IMR-90 (cell line): ENCODE data around the gene MFSD6L. TPM values are rescaled to one million over a fixed set of nuclear protein-coding genes. Genes with fewer than 3 reads are reported as not detected.

Source experiments
- ATAC-seq: fragments of 200-7000 bp; cut with Tn5 transposase; 2 replicates; pipeline ENCODE4 v1.9.1; 2020; ENCODE audit warnings: low read depth, mild to moderate bottlenecking, moderate library complexity
- BruUV-seq: library from RNA; stranded (reverse); fragments of 400-500 nt; replicated peaks from 2 replicates; lab custom pipeline; 2021; lab: Mats Ljungman, UMichigan
- CTCF ChIA-PET: fragments of 300-600 bp; formaldehyde crosslinking; extraction: SDS; loops from one replicate; lab custom pipeline; 2021; ENCODE audit warnings: antibody characterized with exemption; lab: Yijun Ruan, JAX
- POLR2A ChIA-PET: fragments of 300-600 bp; sonication (Branson Sonifier 250); formaldehyde crosslinking; loops from one replicate; lab custom pipeline; 2022; ENCODE audit warnings: antibody characterized with exemption; ENCODE audit not compliant: unreplicated experiment; lab: Charles Lee
- DNase-seq: peaks from one replicate; pipeline ENCODE4 v3.0.0; 2013
- H2AFZ ChIP-seq: replicated peaks from 2 replicates; pipeline ENCODE3; 2013; ENCODE audit warnings: low read length, mild to moderate bottlenecking; ENCODE audit not compliant: poor library complexity
- H2AK5ac ChIP-seq: 2 replicates; pipeline ENCODE4 v1.6.1; 2013; ENCODE audit warnings: low read depth, low read length, inconsistent platforms
- H2AK9ac ChIP-seq: replicated peaks from 2 replicates; pipeline ENCODE3; 2013; ENCODE audit warnings: mild to moderate bottlenecking, low read depth, low read length, moderate library complexity; ENCODE audit not compliant: poor library complexity
- H2BK120ac ChIP-seq: 2 replicates; pipeline ENCODE4 v1.6.1; 2013; ENCODE audit warnings: low read depth, low read length, inconsistent platforms
- H2BK15ac ChIP-seq: 3 replicates; pipeline ENCODE4 v1.6.1; 2013; ENCODE audit warnings: low read depth, low read length, inconsistent platforms
- H2BK20ac ChIP-seq: 2 replicates; pipeline ENCODE4 v1.6.1; 2013; ENCODE audit warnings: low read depth, mild to moderate bottlenecking, inconsistent platforms, low read length, moderate library complexity
- H2BK5ac ChIP-seq: 2 replicates; pipeline ENCODE4 v1.6.1; 2013; ENCODE audit warnings: mild to moderate bottlenecking, low read depth, low read length, inconsistent platforms; ENCODE audit not compliant: poor library complexity, severe bottlenecking
- H3K14ac ChIP-seq: replicated peaks from 2 replicates; pipeline ENCODE4 v1.6.1; 2013; ENCODE audit warnings: low read depth, low read length, inconsistent platforms
- H3K18ac ChIP-seq: 2 replicates; pipeline ENCODE4 v1.6.1; 2013; ENCODE audit warnings: low read depth, low read length, control low read depth
- H3K23ac ChIP-seq: 2 replicates; pipeline ENCODE4 v1.6.1; 2013; ENCODE audit warnings: low read depth, low read length, inconsistent platforms
- H3K27ac ChIP-seq: 2 replicates; pipeline ENCODE4 v1.5.1; 2013; ENCODE audit warnings: mild to moderate bottlenecking, control low read depth, low read length; ENCODE audit not compliant: insufficient read depth
- H3K27me3 ChIP-seq: 2 replicates; pipeline ENCODE4 v1.6.1; 2013; ENCODE audit warnings: low read length; ENCODE audit not compliant: control insufficient read depth, insufficient read depth
- H3K36me3 ChIP-seq: 2 replicates; pipeline ENCODE4 v1.6.1; 2013; ENCODE audit warnings: low read length, mixed read lengths; ENCODE audit not compliant: control insufficient read depth, insufficient read depth
- H3K4ac ChIP-seq: 2 replicates; pipeline ENCODE4 v1.6.1; 2013; ENCODE audit warnings: low read depth, low read length, inconsistent platforms
- H3K4me1 ChIP-seq: 2 replicates; pipeline ENCODE4 v1.6.1; 2013; ENCODE audit warnings: low read length, mixed read lengths; ENCODE audit not compliant: control insufficient read depth, insufficient read depth
- H3K4me2 ChIP-seq: 2 replicates; pipeline ENCODE4 v1.6.1; 2013; ENCODE audit warnings: low read depth, mild to moderate bottlenecking, control low read depth, low read length, moderate library complexity
- H3K4me3 ChIP-seq: 2 replicates; pipeline ENCODE4 v1.5.1; 2013; ENCODE audit warnings: low read depth, mild to moderate bottlenecking, control low read depth, low read length, moderate library complexity; ENCODE audit not compliant: insufficient read depth
- H3K56ac ChIP-seq: 2 replicates; pipeline ENCODE4 v1.6.1; 2013; ENCODE audit warnings: low read length, inconsistent platforms; ENCODE audit not compliant: insufficient read depth; ENCODE audit errors: extremely low read depth
- H3K79me1 ChIP-seq, 2 experiments: 2 replicates each; pipeline ENCODE4 v1.6.1; 2013; ENCODE audit warnings: low read length in 2 of 2, inconsistent platforms in 1 of 2, low read depth in 1 of 2
- H3K9ac ChIP-seq: 2 replicates; pipeline ENCODE4 v1.6.1; 2013; ENCODE audit warnings: low read depth, low read length, control low read depth
- H3K9me1 ChIP-seq: 2 replicates; pipeline ENCODE4 v1.6.1; 2013; ENCODE audit warnings: low read length, inconsistent platforms; ENCODE audit not compliant: insufficient read depth
- H3K9me3 ChIP-seq: 2 replicates; pipeline ENCODE4 v1.6.1; 2013; ENCODE audit warnings: low read length; ENCODE audit not compliant: control insufficient read depth, insufficient read depth
- H4K20me1 ChIP-seq: 2 replicates; pipeline ENCODE4 v1.6.1; 2013; ENCODE audit warnings: low read length, inconsistent platforms; ENCODE audit not compliant: insufficient read depth
- H4K5ac ChIP-seq: 2 replicates; pipeline ENCODE4 v1.6.1; 2013; ENCODE audit warnings: mild to moderate bottlenecking, low read depth, low read length, control low read depth
- H4K8ac ChIP-seq, 2 experiments: 2 replicates each; pipeline ENCODE4 v1.6.1; 2013; ENCODE audit warnings: low read depth in 2 of 2, low read length in 2 of 2, control low read depth in 1 of 2, inconsistent platforms in 1 of 2
- H4K91ac ChIP-seq: 2 replicates; pipeline ENCODE4 v1.6.1; 2013; ENCODE audit warnings: low read depth, low read length, inconsistent platforms; ENCODE audit not compliant: insufficient read depth
- BHLHE40 ChIP-seq: fragments of 150-350 bp; IDR thresholded peaks from 2 replicates; pipeline ENCODE4 v1.6.1; 2016; ENCODE audit warnings: mild to moderate bottlenecking, low read depth, low read length
- CEBPB ChIP-seq: IDR thresholded peaks from 2 replicates; pipeline ENCODE4 v1.6.1; 2012; ENCODE audit warnings: low read depth, low read length, improper control_type of control experiment
- CHD1 ChIP-seq: IDR thresholded peaks from 2 replicates; pipeline ENCODE4 v1.6.1; 2012; ENCODE audit warnings: low read depth, low read length, improper control_type of control experiment
- FOS ChIP-seq: fragments of 150-350 bp; IDR thresholded peaks from 2 replicates; pipeline ENCODE4 v1.6.1; 2016; ENCODE audit warnings: low read depth, low read length
- MAFK ChIP-seq: IDR thresholded peaks from 2 replicates; pipeline ENCODE4 v1.6.1; 2012; ENCODE audit warnings: low read depth, low read length, improper control_type of control experiment
- MAZ ChIP-seq: IDR thresholded peaks from 2 replicates; pipeline ENCODE4 v1.6.1; 2012; ENCODE audit warnings: low read depth, mild to moderate bottlenecking, low read length, improper control_type of control experiment, moderate library complexity, borderline replicate concordance
- MXI1 ChIP-seq: IDR thresholded peaks from 2 replicates; pipeline ENCODE4 v1.6.1; 2012; ENCODE audit warnings: low read depth, mild to moderate bottlenecking, low read length, moderate library complexity, borderline replicate concordance
- NFE2L2 ChIP-seq: fragments of 150-350 bp; IDR thresholded peaks from 2 replicates; pipeline ENCODE4 v1.6.1; 2016; ENCODE audit warnings: low read depth, mild to moderate bottlenecking, low read length
- POLR2A ChIP-seq: IDR thresholded peaks from 2 replicates; pipeline ENCODE4 v1.6.1; 2012; ENCODE audit warnings: mild to moderate bottlenecking, low read depth, low read length
- RAD21 ChIP-seq: IDR thresholded peaks from 2 replicates; pipeline ENCODE4 v1.6.1; 2012; ENCODE audit warnings: low read length, improper control_type of control experiment
- RCOR1 ChIP-seq: IDR thresholded peaks from 2 replicates; pipeline ENCODE4 v1.6.1; 2012; ENCODE audit warnings: mild to moderate bottlenecking, low read length, improper control_type of control experiment; ENCODE audit not compliant: insufficient replicate concordance
- RFX5 ChIP-seq: IDR thresholded peaks from 2 replicates; pipeline ENCODE4 v1.8.0; 2012; ENCODE audit warnings: low read depth, mild to moderate bottlenecking, low read length, moderate library complexity
- SMC3 ChIP-seq: fragments of 150-350 bp; IDR thresholded peaks from 2 replicates; pipeline ENCODE4 v1.6.1; 2016; ENCODE audit warnings: low read depth, mild to moderate bottlenecking, antibody characterized with exemption, low read length, moderate library complexity
- WGBS, 2 experiments: methylation state at CpG; one replicate each; pipeline versions ENCODE4 v1.1.5 to v1.1.7; 2013; ENCODE audit warnings: missing lambda C conversion rate in 2 of 2; ENCODE audit not compliant: insufficient read length in 1 of 2; ENCODE audit errors: extremely low coverage in 2 of 2; 5-methylcytosine and 5-hydroxymethylcytosine counted together
- dilution Hi-C: fragments of 300-500 bp; cut with HindIII; formaldehyde crosslinking; loops from one replicate; pipeline ENCODE4 v1.14.3; 2018; ENCODE audit warnings: low sequenced_read_pairs; ENCODE audit not compliant: unreplicated experiment
- in situ Hi-C: fragments of 300-500 bp; cut with MboI; formaldehyde crosslinking; loops from 3 replicates; pipeline ENCODE4 v1.14.3; 2019; ENCODE audit warnings: low sequenced_read_pairs, inconsistent platforms, mixed read lengths
- intact Hi-C: fragments of 100-400 bp; cut with micrococcal nuclease; formaldehyde crosslinking; loops from 2 replicates; pipeline ENCODE4 v1.10.0; 2022
- polyA plus RNA-seq, 3 experiments: library from polyadenylated mRNA; depleted of rRNA; stranded (reverse); fragments of >200 nt; gene quantifications; 2 replicates each; pipeline ENCODE4 v1.2.3, GENCODE V29; 2012; ENCODE audit warnings: low replicate concordance in 1 of 3
- total RNA-seq: library from RNA; depleted of rRNA; stranded (reverse); fragments of >200 nt; gene quantifications from 2 replicates; pipeline ENCODE4 v1.2.3, GENCODE V29; 2012
- TF ChIP-seq, protein P1 (sequence below): fragments of 150-350 bp; IDR thresholded peaks from 2 replicates; pipeline ENCODE4 v1.6.1; 2017; ENCODE audit warnings: mild to moderate bottlenecking, antibody characterized with exemption, low read length, low read depth
- TF ChIP-seq, protein P2 (sequence below): fragments of 150-350 bp; IDR thresholded peaks from 2 replicates; pipeline ENCODE4 v1.6.1; 2016; ENCODE audit warnings: low read depth, mild to moderate bottlenecking, low read length, moderate library complexity, borderline replicate concordance
- TF ChIP-seq, protein P3 (sequence below): conservative IDR thresholded peaks from 2 replicates; pipeline ENCODE4 v1.5.1; 2012; ENCODE audit warnings: mild to moderate bottlenecking, low read depth, low read length, improper control_type of control experiment

The MFSD6L gene
- total and polyA plus RNA-seq, 2 of the 4 experiments (the other 2 are of a cell fraction), result not detected

DNA sequence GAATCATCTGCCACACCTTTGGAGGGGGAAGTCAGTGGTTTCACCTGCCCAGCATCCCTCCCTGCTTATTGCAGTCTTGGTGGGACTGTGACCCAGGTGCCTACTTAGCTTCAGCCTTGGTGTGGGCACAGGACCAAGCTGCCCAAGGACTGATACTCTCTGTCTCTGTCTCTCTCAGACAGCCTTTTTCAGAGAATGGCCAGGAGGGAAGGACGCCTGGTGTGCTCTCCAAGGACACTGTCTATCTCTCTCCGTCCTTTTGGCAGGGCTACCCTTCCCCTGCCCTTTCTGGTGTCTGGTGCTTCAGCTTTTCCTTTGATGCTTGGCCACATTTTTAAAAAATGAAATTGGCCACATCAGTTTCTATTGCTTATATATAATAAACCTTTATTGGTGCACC, 48.7 kb upstream of the MFSD6L start:
- Histone ChIP-seq H2BK5ac (no peak overlapping the region), H4K20me1 (no peaks in the 10 kb centered on the region), H2AK5ac (no peak overlapping the region), H2AFZ (peak overlapping the region; percentile 32), H3K9ac (no peak overlapping the region), H2BK120ac (no peak overlapping the region), H3K18ac (no peak overlapping the region), H4K91ac (no peak overlapping the region), H3K79me1 (no peaks in the 10 kb centered on the region), H2AK9ac (no peak overlapping the region), H3K4me3 (no peak overlapping the region), H4K5ac (no peak overlapping the region), H4K8ac (no peak overlapping the region), H2BK15ac (no peak overlapping the region), H3K23ac (no peak overlapping the region), H3K36me3 (no peaks in the 10 kb centered on the region), H3K14ac (no peak overlapping the region), H3K9me1 (no peaks in the 10 kb centered on the region), H3K4me1 (no peaks in the 10 kb centered on the region), H3K4me2 (no peak overlapping the region), H3K27me3 (no peaks in the 10 kb centered on the region), H3K4ac (no peak overlapping the region), H2BK20ac (no peak overlapping the region), H3K9me3 (no peaks in the 10 kb centered on the region), H3K27ac (no peak overlapping the region), H3K56ac (no peak overlapping the region)
- ChIA-PET POLR2A (no interaction called here), CTCF (no interaction called here)
- intact Hi-C loops, result no loop called here
- in situ Hi-C loops, result no loop called here
- BruUV-seq, result no TSS peak
- WGBS, 2 experiments, result no CpG with 5 or more reads among the region's 2 CpGs
- ATAC-seq (no peak), DNase-seq (no peak)
- dilution Hi-C loops, result no loop called here
- TF ChIP-seq, protein P1, sequence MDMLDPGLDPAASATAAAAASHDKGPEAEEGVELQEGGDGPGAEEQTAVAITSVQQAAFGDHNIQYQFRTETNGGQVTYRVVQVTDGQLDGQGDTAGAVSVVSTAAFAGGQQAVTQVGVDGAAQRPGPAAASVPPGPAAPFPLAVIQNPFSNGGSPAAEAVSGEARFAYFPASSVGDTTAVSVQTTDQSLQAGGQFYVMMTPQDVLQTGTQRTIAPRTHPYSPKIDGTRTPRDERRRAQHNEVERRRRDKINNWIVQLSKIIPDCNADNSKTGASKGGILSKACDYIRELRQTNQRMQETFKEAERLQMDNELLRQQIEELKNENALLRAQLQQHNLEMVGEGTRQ, result no peak
- TF ChIP-seq NFE2L2 (no peak), RCOR1 (no peak), SMC3 (no peak), FOS (no peak), MXI1 (no peak), BHLHE40 (no peak), CEBPB (no peak), POLR2A (no peak), MAZ (no peak), RFX5 (no peak), MAFK (no peak), RAD21 (no peak), CHD1 (no peak)
- TF ChIP-seq, protein P2, sequence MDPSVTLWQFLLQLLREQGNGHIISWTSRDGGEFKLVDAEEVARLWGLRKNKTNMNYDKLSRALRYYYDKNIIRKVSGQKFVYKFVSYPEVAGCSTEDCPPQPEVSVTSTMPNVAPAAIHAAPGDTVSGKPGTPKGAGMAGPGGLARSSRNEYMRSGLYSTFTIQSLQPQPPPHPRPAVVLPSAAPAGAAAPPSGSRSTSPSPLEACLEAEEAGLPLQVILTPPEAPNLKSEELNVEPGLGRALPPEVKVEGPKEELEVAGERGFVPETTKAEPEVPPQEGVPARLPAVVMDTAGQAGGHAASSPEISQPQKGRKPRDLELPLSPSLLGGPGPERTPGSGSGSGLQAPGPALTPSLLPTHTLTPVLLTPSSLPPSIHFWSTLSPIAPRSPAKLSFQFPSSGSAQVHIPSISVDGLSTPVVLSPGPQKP, result no peak
- TF ChIP-seq, protein P3, sequence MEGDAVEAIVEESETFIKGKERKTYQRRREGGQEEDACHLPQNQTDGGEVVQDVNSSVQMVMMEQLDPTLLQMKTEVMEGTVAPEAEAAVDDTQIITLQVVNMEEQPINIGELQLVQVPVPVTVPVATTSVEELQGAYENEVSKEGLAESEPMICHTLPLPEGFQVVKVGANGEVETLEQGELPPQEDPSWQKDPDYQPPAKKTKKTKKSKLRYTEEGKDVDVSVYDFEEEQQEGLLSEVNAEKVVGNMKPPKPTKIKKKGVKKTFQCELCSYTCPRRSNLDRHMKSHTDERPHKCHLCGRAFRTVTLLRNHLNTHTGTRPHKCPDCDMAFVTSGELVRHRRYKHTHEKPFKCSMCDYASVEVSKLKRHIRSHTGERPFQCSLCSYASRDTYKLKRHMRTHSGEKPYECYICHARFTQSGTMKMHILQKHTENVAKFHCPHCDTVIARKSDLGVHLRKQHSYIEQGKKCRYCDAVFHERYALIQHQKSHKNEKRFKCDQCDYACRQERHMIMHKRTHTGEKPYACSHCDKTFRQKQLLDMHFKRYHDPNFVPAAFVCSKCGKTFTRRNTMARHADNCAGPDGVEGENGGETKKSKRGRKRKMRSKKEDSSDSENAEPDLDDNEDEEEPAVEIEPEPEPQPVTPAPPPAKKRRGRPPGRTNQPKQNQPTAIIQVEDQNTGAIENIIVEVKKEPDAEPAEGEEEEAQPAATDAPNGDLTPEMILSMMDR, result no peak
